Activated B cell treated with CpG ODN at 0.5 μM for 24 hours (primary cell): ENCODE results near the gene TTN. TPM values are rescaled to one million over a fixed set of nuclear protein-coding genes. Genes with fewer than 3 reads are reported as not detected.

Experiments used
- ATAC-seq: fragments of 200-7000 bp; cut with Tn5 transposase; one replicate; pipeline ENCODE4 v1.10.0; 2021; ENCODE audit warnings: low read depth, mild to moderate bottlenecking, moderate library complexity
- CTCF ChIA-PET: fragments of 350-600 bp; sonication (Branson Sonifier 250); formaldehyde crosslinking; loops from one replicate; lab custom pipeline; 2021; ENCODE audit warnings: antibody characterized with exemption; lab: Charles Lee
- POLR2A ChIA-PET: fragments of 350-600 bp; sonication (Branson Sonifier 250); formaldehyde crosslinking; loops from one replicate; lab custom pipeline; 2021; ENCODE audit warnings: antibody characterized with exemption; lab: Charles Lee
- DNase-seq: peaks from one replicate; pipeline ENCODE4 v3.0.0; 2022
- H3K27ac Mint-ChIP-seq: one replicate; pipeline ENCODE4 v1.8.0; 2020; ENCODE audit warnings: mixed read lengths
- H3K27me3 Mint-ChIP-seq: one replicate; pipeline ENCODE4 v1.8.0; 2021; ENCODE audit warnings: mixed read lengths
- H3K36me3 Mint-ChIP-seq: one replicate; pipeline ENCODE4 v1.8.0; 2021; ENCODE audit warnings: low read depth, mixed read lengths
- H3K4me1 Mint-ChIP-seq: one replicate; pipeline ENCODE4 v1.8.0; 2021; ENCODE audit warnings: mixed read lengths
- H3K4me3 Mint-ChIP-seq: one replicate; pipeline ENCODE4 v1.8.0; 2020; ENCODE audit warnings: mild to moderate bottlenecking, mixed read lengths
- H3K9me3 Mint-ChIP-seq: one replicate; pipeline ENCODE4 v1.8.0; 2020; ENCODE audit warnings: mixed read lengths
- CTCF ChIP-seq: fragments of 200-600 bp; IDR thresholded peaks from one replicate; pipeline ENCODE4 v1.8.0; 2022; ENCODE audit warnings: antibody characterized with exemption, mild to moderate bottlenecking
- intact Hi-C: fragments of 100-400 bp; cut with micrococcal nuclease; formaldehyde crosslinking; loops from one replicate; pipeline ENCODE4 v1.15.1; 2024
- total RNA-seq: library from RNA; stranded (reverse); gene quantifications from 2 replicates; pipeline ENCODE4 v1.2.3, GENCODE V29; 2022

The TTN gene
- total RNA-seq, 1 donor from 2014 or later, result 40.0 TPM

- no peaks in the 10 kb centered on the region for H3K27me3 Mint-ChIP-seq
- CTCF ChIA-PET, result no interaction called here
- intact Hi-C loops, result no loop called here
- H3K36me3 Mint-ChIP-seq, result peaks cover 50% of the 10 kb centered on the region
- H3K9me3 Mint-ChIP-seq, result no peaks in the 10 kb centered on the region
- no peaks in the 10 kb centered on the region for H3K4me1 Mint-ChIP-seq
- TF ChIP-seq CTCF, result no peak
- H3K4me3 Mint-ChIP-seq, result no peak overlapping the region
- no peak overlapping the region for H3K27ac Mint-ChIP-seq
- ATAC-seq (no peak), DNase-seq (no peak)
- POLR2A ChIA-PET, result no interaction called here
Measured at GRCh38 chr2:178707476-178707875, 99.7 kb downstream of the TTN start.

GRCh38 chr2:178704876-178705275 is 102.3 kb downstream of the TTN start:
- ATAC-seq (no peak), DNase-seq (no peak)
- TF ChIP-seq CTCF, result no peak
- Mint-ChIP-seq H3K27ac (no peak overlapping the region), H3K4me3 (no peak overlapping the region), H3K4me1 (no peaks in the 10 kb centered on the region), H3K36me3 (peaks cover 39% of the 10 kb centered on the region), H3K27me3 (no peaks in the 10 kb centered on the region), H3K9me3 (no peaks in the 10 kb centered on the region)
- ChIA-PET CTCF (no interaction called here), POLR2A (no interaction called here)
- intact Hi-C loops, result no loop called here

- H3K4me3 Mint-ChIP-seq, result no peak overlapping the region
- H3K27me3 Mint-ChIP-seq, result no peaks in the 10 kb centered on the region
- H3K36me3 Mint-ChIP-seq, result peaks cover 36% of the 10 kb centered on the region
- no peaks in the 10 kb centered on the region for H3K4me1 Mint-ChIP-seq
- DNase-seq, result no peak
- no peak for ATAC-seq
- no peak for TF ChIP-seq CTCF
- H3K27ac Mint-ChIP-seq, result no peak overlapping the region
- intact Hi-C loops, result no loop called here
- CTCF ChIA-PET, result no interaction called here
- POLR2A ChIA-PET, result no interaction called here
- H3K9me3 Mint-ChIP-seq, result no peaks in the 10 kb centered on the region
Measured at GRCh38 chr2:178702361-178702760, 104.9 kb downstream of the TTN start.

GRCh38 chr2:178700922-178701342 is 106.3 kb downstream of the TTN start:
- no peaks in the 10 kb centered on the region for H3K4me1 Mint-ChIP-seq
- POLR2A ChIA-PET, result no interaction called here
- intact Hi-C loops, result loop anchor here (2.0 kb wide), 2 partner anchors 222 to 1050 kb away; partner anchors contain the start of gene FKBP7
- CTCF ChIA-PET, result interaction anchor here (0.8 to 1.9 kb wide), 4 partner anchors 9 to 19 kb away, joined by 4 to 9 read pairs (median 6); no protein-coding TSS in a partner anchor
- no peak for ATAC-seq
- no peak overlapping the region for H3K4me3 Mint-ChIP-seq
- DNase-seq, result no peak
- H3K27me3 Mint-ChIP-seq, result no peaks in the 10 kb centered on the region
- no peaks in the 10 kb centered on the region for H3K9me3 Mint-ChIP-seq
- no peak overlapping the region for H3K27ac Mint-ChIP-seq
- TF ChIP-seq CTCF, result peak; percentile 93
- H3K36me3 Mint-ChIP-seq, result peaks cover 29% of the 10 kb centered on the region

- ATAC-seq, result no peak
- ChIA-PET CTCF (interaction anchor here (0.8 to 1.9 kb wide), 4 partner anchors 9 to 20 kb away, joined by 4 to 9 read pairs (median 6); no protein-coding TSS in a partner anchor), POLR2A (no interaction called here)
- no peaks in the 10 kb centered on the region for H3K4me1 Mint-ChIP-seq
- no peaks in the 10 kb centered on the region for H3K27me3 Mint-ChIP-seq
- peaks cover 34% of the 10 kb centered on the region for H3K36me3 Mint-ChIP-seq
- no peak overlapping the region for H3K4me3 Mint-ChIP-seq
- no peak for DNase-seq
- no peaks in the 10 kb centered on the region for H3K9me3 Mint-ChIP-seq
- H3K27ac Mint-ChIP-seq, result no peak overlapping the region
- intact Hi-C loops, result loop anchor here (2.0 kb wide), 2 partner anchors 221 to 1051 kb away; partner anchors contain the start of gene FKBP7
- TF ChIP-seq CTCF, result no peak
Measured at GRCh38 chr2:178700136-178700535, 107.1 kb downstream of the TTN start.
